Germinal center (tissue), 1 donor: ENCODE data around the gene ARNT2.
"Not testable (repeated sequence)": the region's sequence is repeated elsewhere in the genome, so short reads cannot be mapped to it uniquely, and the experiment has no call there.

Experiments
- DNase-seq: peaks from one replicate; pipeline ENCODE4 v3.0.0; 2012; ENCODE audit warnings: mixed read lengths, low spot score

The ARNT2 gene

DNA sequence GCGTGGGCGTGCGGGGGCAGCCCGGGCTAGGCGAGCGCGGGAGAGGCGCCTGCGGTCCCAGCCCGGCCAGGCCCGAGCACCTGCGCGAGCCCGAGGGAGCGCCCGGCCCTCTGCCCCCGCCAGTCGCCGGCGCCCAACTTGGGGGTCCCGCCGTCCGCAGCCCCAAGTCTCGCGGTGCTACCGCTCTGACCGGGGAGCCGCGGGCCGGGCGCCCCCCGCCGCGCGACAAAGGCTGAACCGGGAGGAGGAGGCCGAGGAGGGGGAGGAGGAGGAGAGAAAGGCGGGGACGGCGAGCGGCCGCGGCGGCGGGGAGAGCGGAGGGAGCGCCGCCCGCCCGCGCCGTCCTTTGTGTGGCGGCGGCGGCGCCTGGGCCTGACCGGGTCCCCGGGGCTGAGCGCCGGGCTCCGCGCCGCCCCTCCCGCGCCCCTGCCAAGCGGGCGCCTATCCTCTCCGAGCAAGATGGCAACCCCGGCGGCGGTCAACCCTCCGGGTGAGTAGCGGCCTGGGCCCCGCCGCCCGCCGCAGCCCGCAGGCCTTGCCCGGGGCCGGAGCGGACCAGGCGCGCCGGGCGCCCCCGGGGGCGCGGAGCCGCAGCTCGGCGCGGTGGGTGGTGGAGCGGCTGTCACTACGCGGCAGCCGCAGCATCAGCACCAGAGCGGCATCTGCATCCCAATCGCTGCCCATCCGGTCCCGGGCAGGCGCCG lies at the start of gene ARNT2:
Gene ARNT2, plus strand, starts transcription at position 326 of the 704 bp plus-strand sequence. Its CDS starts 134 bp downstream, at position 460.
- peak; percentile 18 for DNase-seq

DNA sequence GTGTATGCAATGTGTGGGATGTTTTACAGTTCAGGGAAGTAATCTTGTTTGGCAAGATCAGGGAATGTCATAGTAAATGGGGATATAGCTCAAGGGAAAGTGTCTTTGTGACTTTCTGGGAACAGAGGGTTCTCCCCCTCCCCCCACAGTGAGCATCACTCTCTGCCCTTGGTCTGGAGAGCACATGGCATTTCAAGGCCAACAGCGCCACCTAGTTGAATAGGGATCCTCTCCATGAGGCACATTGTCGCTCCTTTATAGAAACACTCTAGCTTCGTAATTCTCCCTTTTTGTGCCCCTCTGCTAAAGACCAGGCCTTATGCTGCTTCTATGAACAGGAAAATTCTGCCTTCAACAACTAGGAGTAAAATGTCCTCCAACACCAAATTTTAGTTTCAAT lies 37.1 kb upstream of the ARNT2 start:
- DNase-seq = no peak

GRCh38 chr15:80367661-80368060 lies 36.5 kb upstream of the ARNT2 start:
- no peak for DNase-seq

- DNase-seq = no peak
Observed at GRCh38 chr15:80371924-80372323, 32.3 kb upstream of the ARNT2 start.

GRCh38 chr15:80374441-80374840 lies 29.7 kb upstream of the ARNT2 start:
- DNase-seq = no peak

DNA sequence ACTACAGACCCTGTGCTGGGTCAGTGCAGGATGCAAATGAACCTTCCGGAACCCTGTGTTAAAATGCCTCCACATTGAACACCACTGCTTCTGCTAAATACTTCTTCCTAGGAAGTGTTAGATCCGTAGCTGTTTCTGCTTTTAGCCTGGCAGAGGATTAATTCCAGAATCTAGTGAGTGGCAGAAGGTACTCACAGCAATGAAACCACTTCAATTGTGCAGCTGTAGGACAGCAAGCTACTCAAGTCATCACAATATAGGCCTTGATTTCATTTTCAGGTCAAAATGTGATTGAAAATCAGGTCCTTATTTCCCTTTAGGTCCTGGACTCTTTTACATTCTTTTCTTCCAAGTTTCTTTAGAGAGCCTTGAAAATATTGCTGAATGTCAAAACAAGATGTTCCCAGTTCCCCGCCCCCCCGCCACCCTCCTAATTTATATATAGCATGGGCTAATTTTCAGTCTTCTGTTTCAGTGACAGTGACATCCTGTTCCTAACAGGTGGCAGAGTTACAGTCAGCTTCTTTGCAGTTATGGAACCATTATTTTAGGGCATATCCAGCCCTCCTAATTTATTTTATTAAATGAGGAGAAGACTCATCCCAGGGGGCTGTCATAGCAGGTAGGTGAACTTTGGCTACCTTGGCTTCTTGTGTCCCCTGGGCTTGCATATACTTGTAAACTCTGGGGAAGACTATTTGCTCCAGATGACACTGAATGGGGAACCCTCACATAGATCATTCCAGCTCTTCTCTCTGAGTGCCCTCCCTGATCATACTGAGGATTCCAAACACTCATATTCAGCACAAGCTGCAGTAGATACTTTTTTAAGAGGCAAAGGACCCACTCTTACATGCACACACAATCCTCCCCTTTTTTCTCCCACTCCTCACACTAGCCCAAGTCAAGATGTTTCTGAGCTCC lies 28.0 kb upstream of the ARNT2 start:
- no peak for DNase-seq

DNA sequence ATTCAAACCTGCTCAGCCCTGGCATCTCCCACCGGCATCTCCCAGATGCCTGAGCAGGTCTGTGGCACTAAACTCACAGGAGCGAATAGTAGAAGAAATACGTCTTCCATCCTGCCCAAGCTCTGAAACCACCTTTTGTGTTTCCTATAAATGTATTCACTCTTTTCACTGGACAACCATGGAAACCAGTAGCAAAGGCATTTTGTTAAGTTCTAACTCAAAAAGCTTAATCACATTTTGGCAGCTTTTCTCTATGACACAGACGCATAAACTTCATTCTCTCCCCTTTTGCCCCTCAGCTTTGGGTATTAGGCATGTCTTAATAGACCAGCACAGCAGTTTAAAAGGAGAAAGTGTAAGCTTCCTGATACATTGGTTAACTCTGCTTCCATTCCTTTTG lies 24.5 kb upstream of the ARNT2 start:
- DNase-seq = no peak

- DNase-seq = no peak
Observed at GRCh38 chr15:80380154-80380553, 24.0 kb upstream of the ARNT2 start.

GRCh38 chr15:80382285-80382684 lies 21.9 kb upstream of the ARNT2 start:
- no peak for DNase-seq

DNA sequence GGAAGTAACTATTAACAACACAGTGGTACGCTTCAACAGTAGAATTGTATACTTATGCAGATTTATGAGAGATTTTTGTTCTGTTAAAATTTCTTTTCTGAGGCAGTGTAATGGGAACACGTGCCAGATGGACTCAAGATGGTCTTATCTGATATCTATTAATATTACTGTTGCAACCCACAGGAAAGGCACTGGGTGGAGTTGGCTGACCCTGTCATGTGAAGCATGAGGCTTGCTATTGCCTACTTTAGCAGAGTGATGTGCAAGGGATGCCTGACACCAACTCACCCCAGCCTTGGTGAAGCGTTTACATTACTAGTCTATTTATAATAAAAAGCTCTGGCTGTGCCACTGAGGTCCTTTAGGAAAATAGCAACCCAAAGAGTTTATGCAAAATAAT lies 19.8 kb upstream of the ARNT2 start:
- no peak for DNase-seq

GRCh38 chr15:80386151-80386550 lies 18.0 kb upstream of the ARNT2 start:
- no peak for DNase-seq

DNA sequence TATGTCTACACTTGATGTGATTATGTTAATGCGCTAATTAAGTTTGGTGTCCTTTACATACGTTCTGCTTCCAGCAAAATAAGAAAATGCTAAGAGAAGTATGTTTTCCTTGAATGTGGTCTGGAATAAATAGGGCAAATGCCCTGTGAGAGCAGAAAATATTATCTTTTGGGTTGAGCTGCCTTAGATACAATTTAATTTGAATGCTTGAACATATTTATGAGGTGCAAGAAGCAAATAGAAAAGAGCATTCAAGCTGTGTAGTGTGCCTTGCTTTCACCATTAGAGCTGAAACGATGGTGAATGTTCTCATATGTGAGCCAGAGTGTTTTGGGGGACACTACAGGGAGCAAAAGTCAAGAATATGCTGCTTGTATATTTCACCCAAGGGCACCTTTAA lies 15.9 kb upstream of the ARNT2 start:
- DNase-seq = no peak

- DNase-seq = no peak
Observed at GRCh38 chr15:80389370-80389769, 14.8 kb upstream of the ARNT2 start.

GRCh38 chr15:80390942-80391341 lies 13.2 kb upstream of the ARNT2 start:
- not testable (repeated sequence) for DNase-seq

- DNase-seq = no peak
Observed at GRCh38 chr15:80395616-80396015, 8.6 kb upstream of the ARNT2 start.

DNA sequence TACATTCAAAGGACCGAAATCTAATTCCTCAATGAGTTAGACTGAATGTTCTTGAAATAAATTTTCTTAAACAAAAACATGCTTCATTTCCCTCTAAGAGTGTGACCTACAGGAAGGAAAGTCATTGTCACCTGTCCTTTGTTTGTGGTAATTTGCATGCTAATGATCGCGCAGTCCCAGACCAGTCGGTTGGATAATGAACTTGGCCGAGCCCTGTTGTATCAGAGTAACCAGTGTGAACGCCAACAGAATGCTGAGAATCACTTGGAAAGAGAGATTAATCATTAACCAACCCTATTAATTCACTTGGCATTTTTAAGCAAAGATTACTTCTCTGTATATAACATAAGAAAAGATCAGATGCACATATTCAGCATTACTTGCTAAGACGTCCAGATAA lies 8.1 kb upstream of the ARNT2 start:
- DNase-seq = no peak

DNA sequence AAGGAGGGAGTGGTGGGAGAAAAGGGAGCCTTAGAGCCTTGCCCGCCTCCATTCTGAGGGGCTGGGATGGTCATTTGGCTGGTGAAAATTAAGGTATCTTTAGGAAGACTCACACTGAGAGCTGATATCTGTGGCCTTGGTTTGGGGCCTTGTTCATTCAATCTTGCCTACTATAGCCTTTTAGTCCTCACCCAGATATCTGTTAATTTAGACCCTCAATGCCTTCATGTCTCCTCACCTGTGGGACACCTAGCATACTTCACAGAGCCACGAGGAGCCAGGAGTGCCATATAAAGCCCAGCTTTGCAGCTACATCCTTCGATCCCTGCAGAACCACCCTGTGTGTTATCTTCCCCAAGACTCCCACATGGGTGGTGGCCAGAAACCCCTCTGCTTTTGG lies 4.7 kb upstream of the ARNT2 start:
- DNase-seq = no peak

- DNase-seq = no peak
Observed at GRCh38 chr15:80401456-80401855, 2.7 kb upstream of the ARNT2 start.

GRCh38 chr15:80402339-80402738 lies 1.8 kb upstream of the ARNT2 start:
- no peak for DNase-seq

GRCh38 chr15:80403712-80404056 lies 498 bp upstream of the ARNT2 start:
- peak; percentile 18 for DNase-seq

- no peak for DNase-seq
Observed at GRCh38 chr15:80404761-80405553, 775 bp downstream of the ARNT2 start.

DNA sequence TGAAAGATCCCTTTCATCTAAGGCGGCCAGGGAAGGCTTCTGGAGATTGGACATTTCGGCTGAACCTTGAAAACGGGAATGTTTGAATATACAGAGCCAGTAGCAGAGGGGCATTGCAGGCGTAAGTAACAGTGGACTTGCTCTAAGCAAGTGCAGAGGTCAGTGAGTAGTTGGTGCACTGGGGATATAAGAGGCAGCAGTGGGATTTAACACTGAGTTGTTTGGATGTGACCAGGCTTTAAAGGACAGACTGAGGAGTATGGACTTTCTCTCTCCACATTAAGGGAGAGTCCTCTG lies 1.3 kb downstream of the ARNT2 start:
- DNase-seq = no peak

DNA sequence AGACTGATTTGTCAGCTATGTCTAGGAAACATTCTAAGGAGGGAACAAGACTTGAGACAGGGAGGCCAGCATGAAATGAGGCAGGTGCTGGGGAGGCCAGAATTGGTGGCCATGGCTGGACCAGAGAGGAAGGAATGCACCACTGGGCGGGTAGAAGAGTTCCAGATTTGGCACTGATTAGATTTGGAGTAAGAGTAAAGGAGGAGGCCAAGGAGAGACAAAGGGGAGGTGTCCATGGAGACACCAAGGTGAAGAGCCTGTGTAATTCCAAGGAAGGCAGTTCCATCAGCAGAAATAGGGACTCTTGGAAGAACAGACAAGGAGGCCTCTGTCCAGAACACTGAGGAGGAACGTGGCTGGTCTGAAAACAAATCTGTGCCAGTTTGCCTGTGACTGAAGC lies 1.8 kb downstream of the ARNT2 start:
- DNase-seq = no peak
